GM10248 (cell line): ENCODE results near the gene C13orf46.

Source experiments
- CTCF ChIA-PET: fragments of 300-600 bp; sonication (Branson Sonifier 250); formaldehyde crosslinking; extraction: SDS; loops from one replicate; lab custom pipeline; 2021; ENCODE audit warnings: antibody characterized with exemption; lab: Yijun Ruan, JAX
- POLR2A ChIA-PET: fragments of 350-650 bp; sonication (Branson Sonifier 250); formaldehyde crosslinking; extraction: SDS; loops from one replicate; lab custom pipeline; 2020; ENCODE audit warnings: antibody characterized with exemption; lab: Yijun Ruan, JAX
- DNase-seq: peaks from one replicate; pipeline ENCODE4 v3.0.0; 2012; ENCODE audit errors: extremely low spot score
- CTCF ChIP-seq: IDR thresholded peaks from 2 replicates; pipeline ENCODE4 v1.5.1; 2012; ENCODE audit warnings: mild to moderate bottlenecking, low read depth; ENCODE audit errors: extremely low read depth, missing control alignments, control extremely low read depth

C13orf46 gene

GRCh38 chr13:113955235-113955634, 18.6 kb downstream of the C13orf46 start:
- TF ChIP-seq CTCF: no peak
- POLR2A ChIA-PET: no interaction called here
- CTCF ChIA-PET: no interaction called here
- DNase-seq: no peak

- POLR2A ChIA-PET: no interaction called here
- CTCF ChIA-PET: interaction anchor here (0.9 kb wide), 1 partner anchor 272 kb away, joined by 3 read pairs; no protein-coding TSS in a partner anchor
- TF ChIP-seq CTCF: no peak
- no peak for DNase-seq
Measured at GRCh38 chr13:113954046-113954835, 19.6 kb downstream of the C13orf46 start.

GRCh38 chr13:113953561-113953960, 20.3 kb downstream of the C13orf46 start:
- CTCF ChIA-PET: interaction anchor here (0.7 to 1.2 kb wide), 3 partner anchors 249 to 272 kb away, joined by 3 to 4 read pairs (median 3); no protein-coding TSS in a partner anchor
- TF ChIP-seq CTCF: no peak

GRCh38 chr13:113952983-113953520, 20.8 kb downstream of the C13orf46 start:
- no peak for TF ChIP-seq CTCF
- POLR2A ChIA-PET: no interaction called here
- DNase-seq: no peak
- CTCF ChIA-PET: interaction anchor here (0.7 to 1.2 kb wide), 3 partner anchors 250 to 273 kb away, joined by 3 to 4 read pairs (median 3); no protein-coding TSS in a partner anchor

More at GRCh38 chr13:113953561-113953960, 20.3 kb downstream of the C13orf46 start:
- DNase-seq: no peak
- POLR2A ChIA-PET: no interaction called here

GRCh38 chr13:113952151-113952982, 21.5 kb downstream of the C13orf46 start:
- no peak for TF ChIP-seq CTCF
- POLR2A ChIA-PET: no interaction called here

More at GRCh38 chr13:113952151-113952982, 21.5 kb downstream of the C13orf46 start:
- DNase-seq: no peak
- CTCF ChIA-PET: interaction anchor here (1.2 kb wide), 2 partner anchors 250 to 274 kb away, joined by 3 to 4 read pairs; no protein-coding TSS in a partner anchor
